Esophagus muscularis mucosa (tissue), 3 donors: ENCODE results near the gene VAPA.

Source experiments
- POLR2AphosphoS5 ChIP-seq, 2 donors: sonication (generic); formaldehyde crosslinking; IDR thresholded peaks; one replicate each; pipeline ENCODE4 v1.6.1; 2017; ENCODE audit warnings: antibody characterized with exemption in 2 of 2
- TF ChIP-seq, protein P1 (sequence below), 3 experiments: fragments of 200-600 bp in 2 of 3; fragments of 450-650 bp in 1 of 3; sonication (generic) in 2 of 3; IDR thresholded peaks; one replicate each; pipeline ENCODE4 v1.5.1; 2017 to 2019; ENCODE audit warnings: antibody characterized with exemption in 3 of 3, mild to moderate bottlenecking in 2 of 3, moderate library complexity in 1 of 3

DNA sequence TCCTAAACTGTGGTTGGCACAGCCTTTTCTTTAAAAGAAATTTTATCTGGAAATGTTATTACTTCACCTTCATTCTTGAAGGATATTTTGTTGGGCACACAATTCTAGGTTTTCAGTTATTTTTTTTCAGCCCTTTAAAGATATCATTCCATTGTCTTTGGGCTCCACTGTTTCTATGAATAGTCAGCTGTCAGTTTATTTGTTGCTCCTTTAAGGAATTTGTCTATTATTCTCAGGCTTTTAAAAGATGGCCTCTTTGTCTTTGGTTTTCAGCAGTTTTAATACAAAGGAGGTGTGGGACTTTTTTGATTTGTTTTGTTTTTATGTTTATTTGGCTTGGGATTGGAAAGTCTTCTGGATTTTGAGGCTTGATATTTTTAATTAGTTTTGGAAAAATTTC lies 61.8 kb downstream of the VAPA start:
- no peak for TF ChIP-seq POLR2AphosphoS5 (IDR thresholded peaks at IDR 0.05)
- TF ChIP-seq, protein P1, sequence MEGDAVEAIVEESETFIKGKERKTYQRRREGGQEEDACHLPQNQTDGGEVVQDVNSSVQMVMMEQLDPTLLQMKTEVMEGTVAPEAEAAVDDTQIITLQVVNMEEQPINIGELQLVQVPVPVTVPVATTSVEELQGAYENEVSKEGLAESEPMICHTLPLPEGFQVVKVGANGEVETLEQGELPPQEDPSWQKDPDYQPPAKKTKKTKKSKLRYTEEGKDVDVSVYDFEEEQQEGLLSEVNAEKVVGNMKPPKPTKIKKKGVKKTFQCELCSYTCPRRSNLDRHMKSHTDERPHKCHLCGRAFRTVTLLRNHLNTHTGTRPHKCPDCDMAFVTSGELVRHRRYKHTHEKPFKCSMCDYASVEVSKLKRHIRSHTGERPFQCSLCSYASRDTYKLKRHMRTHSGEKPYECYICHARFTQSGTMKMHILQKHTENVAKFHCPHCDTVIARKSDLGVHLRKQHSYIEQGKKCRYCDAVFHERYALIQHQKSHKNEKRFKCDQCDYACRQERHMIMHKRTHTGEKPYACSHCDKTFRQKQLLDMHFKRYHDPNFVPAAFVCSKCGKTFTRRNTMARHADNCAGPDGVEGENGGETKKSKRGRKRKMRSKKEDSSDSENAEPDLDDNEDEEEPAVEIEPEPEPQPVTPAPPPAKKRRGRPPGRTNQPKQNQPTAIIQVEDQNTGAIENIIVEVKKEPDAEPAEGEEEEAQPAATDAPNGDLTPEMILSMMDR (IDR thresholded peaks at IDR 0.05): no peak
